Progenitor cell of endocrine pancreas (in vitro differentiated cells): ENCODE results near the gene MYLK3. TPM values are rescaled to one million over a fixed set of nuclear protein-coding genes. Genes with fewer than 3 reads are reported as not detected.
A peak's percentile ranks its signal among the peaks of the same experiment; 100 is the strongest.

Source experiments
- DNase-seq: peaks from one replicate; pipeline ENCODE4 v3.0.0; 2021; ENCODE audit warnings: low spot score; ENCODE audit not compliant: unreplicated experiment
- H3K27ac Mint-ChIP-seq: 2 replicates; pipeline ENCODE4 v1.8.0; 2021; ENCODE audit warnings: mild to moderate bottlenecking, moderate library complexity, mixed read lengths
- H3K27me3 Mint-ChIP-seq: 2 replicates; pipeline ENCODE4 v1.8.0; 2021; ENCODE audit warnings: mixed read lengths
- H3K36me3 Mint-ChIP-seq: 2 replicates; pipeline ENCODE4 v1.8.0; 2022; ENCODE audit warnings: mixed read lengths; ENCODE audit not compliant: insufficient read depth
- H3K4me1 Mint-ChIP-seq: 2 replicates; pipeline ENCODE4 v1.8.0; 2021; ENCODE audit warnings: low read depth, mixed read lengths
- H3K4me3 Mint-ChIP-seq: 2 replicates; pipeline ENCODE4 v1.8.0; 2021; ENCODE audit warnings: low read depth, mild to moderate bottlenecking, moderate library complexity, mixed read lengths
- H3K9me3 Mint-ChIP-seq: 2 replicates; pipeline ENCODE4 v1.8.0; 2021; ENCODE audit warnings: low read depth, mixed read lengths
- CTCF ChIP-seq: fragments of 200-600 bp; sonication (generic); IDR thresholded peaks from one replicate; pipeline ENCODE4 v1.5.0; 2021; ENCODE audit warnings: antibody characterized with exemption, mild to moderate bottlenecking; ENCODE audit not compliant: unreplicated experiment
- total RNA-seq: library from RNA; stranded (reverse); gene quantifications from 2 replicates; pipeline ENCODE4 v1.2.1, GENCODE V29; 2021

The MYLK3 gene
- total RNA-seq, 1 donor from 2014 or later, result 0.77 TPM

- H3K4me3 Mint-ChIP-seq, result no peak overlapping the region
- TF ChIP-seq CTCF, result no peak
- peaks cover 16% of the 10 kb centered on the region for H3K4me1 Mint-ChIP-seq
- H3K36me3 Mint-ChIP-seq, result no peaks in the 10 kb centered on the region
- DNase-seq, result no peak
- H3K27me3 Mint-ChIP-seq, result no peaks in the 10 kb centered on the region
- peak overlapping the region; percentile 90 for H3K27ac Mint-ChIP-seq
- no peaks in the 10 kb centered on the region for H3K9me3 Mint-ChIP-seq
Measured at GRCh38 chr16:46748775-46749705, 896 bp upstream of the MYLK3 start.

GRCh38 chr16:46746821-46747776, 1.0 kb downstream of the MYLK3 start:
- no peaks in the 10 kb centered on the region for H3K36me3 Mint-ChIP-seq
- no peak for TF ChIP-seq CTCF
- H3K27me3 Mint-ChIP-seq, result no peaks in the 10 kb centered on the region
- no peak overlapping the region for H3K27ac Mint-ChIP-seq
- peaks cover 19% of the 10 kb centered on the region for H3K4me1 Mint-ChIP-seq
- DNase-seq, result no peak
- H3K4me3 Mint-ChIP-seq, result no peak overlapping the region
- H3K9me3 Mint-ChIP-seq, result no peaks in the 10 kb centered on the region

- Mint-ChIP-seq H3K36me3 (no peaks in the 10 kb centered on the region), H3K9me3 (no peaks in the 10 kb centered on the region), H3K27ac (no peak overlapping the region), H3K4me1 (peaks cover 19% of the 10 kb centered on the region), H3K27me3 (no peaks in the 10 kb centered on the region), H3K4me3 (no peak overlapping the region)
- no peak for DNase-seq
- TF ChIP-seq CTCF, result no peak
Measured at GRCh38 chr16:46745617-46746016, 2.5 kb downstream of the MYLK3 start.

- H3K4me3 Mint-ChIP-seq, result no peak overlapping the region
- H3K4me1 Mint-ChIP-seq, result peaks cover 14% of the 10 kb centered on the region
- no peaks in the 10 kb centered on the region for H3K9me3 Mint-ChIP-seq
- no peak overlapping the region for H3K27ac Mint-ChIP-seq
- DNase-seq, result no peak
- H3K36me3 Mint-ChIP-seq, result no peaks in the 10 kb centered on the region
- no peak for TF ChIP-seq CTCF
- no peaks in the 10 kb centered on the region for H3K27me3 Mint-ChIP-seq
Measured at GRCh38 chr16:46743232-46743719, 4.9 kb downstream of the MYLK3 start.

- no peak for TF ChIP-seq CTCF
- H3K9me3 Mint-ChIP-seq, result no peaks in the 10 kb centered on the region
- peaks cover 6% of the 10 kb centered on the region for H3K4me1 Mint-ChIP-seq
- H3K4me3 Mint-ChIP-seq, result no peak overlapping the region
- H3K27me3 Mint-ChIP-seq, result no peaks in the 10 kb centered on the region
- DNase-seq, result no peak
- H3K27ac Mint-ChIP-seq, result no peak overlapping the region
- no peaks in the 10 kb centered on the region for H3K36me3 Mint-ChIP-seq
Measured at GRCh38 chr16:46739934-46740333, 8.2 kb downstream of the MYLK3 start.
